VCaP (cell line): ENCODE measurements around the gene NRG2.

Source experiments
- H3K27ac ChIP-seq: fragments of 450-650 bp; 2 replicates; pipeline ENCODE4 v1.5.1; 2017
- CTCF ChIP-seq: fragments of 450-650 bp; conservative IDR thresholded peaks from 2 replicates; pipeline ENCODE4 v1.5.1; 2017; ENCODE audit warnings: mild to moderate bottlenecking, moderate library complexity

Gene NRG2

GRCh38 chr5:139903450-139903794 is 139.7 kb downstream of the NRG2 start:
- no peak overlapping the region for H3K27ac ChIP-seq
- no peak for TF ChIP-seq CTCF

- no peak overlapping the region for H3K27ac ChIP-seq
- TF ChIP-seq CTCF, result no peak
These were observed 141.1 kb downstream of the NRG2 start for GRCh38 chr5:139901986-139902385.

GRCh38 chr5:139901251-139901575 is 141.9 kb downstream of the NRG2 start:
- H3K27ac ChIP-seq, result no peak overlapping the region
- TF ChIP-seq CTCF, result no peak

GRCh38 chr5:139900546-139901250 is 142.4 kb downstream of the NRG2 start:
- no peak for TF ChIP-seq CTCF
- no peak overlapping the region for H3K27ac ChIP-seq

GRCh38 chr5:139898981-139899380 is 144.1 kb downstream of the NRG2 start:
- TF ChIP-seq CTCF, result no peak
- H3K27ac ChIP-seq, result no peak overlapping the region

GRCh38 chr5:139897982-139898381 is 145.1 kb downstream of the NRG2 start:
- no peak for TF ChIP-seq CTCF
- H3K27ac ChIP-seq, result no peak overlapping the region

- no peak for TF ChIP-seq CTCF
- H3K27ac ChIP-seq, result no peak overlapping the region
These were observed 145.8 kb downstream of the NRG2 start for GRCh38 chr5:139897342-139897741.

- no peak for TF ChIP-seq CTCF
- no peak overlapping the region for H3K27ac ChIP-seq
These were observed 146.4 kb downstream of the NRG2 start for GRCh38 chr5:139896718-139897117.
